GM18511 (cell line): ENCODE measurements around the gene GPR31.
A peak's percentile ranks its signal among the peaks of the same experiment; 100 is the strongest.
"Not testable (repeated sequence)": the region's sequence is repeated elsewhere in the genome, so short reads cannot be mapped to it uniquely, and the experiment has no call there.

ENCODE experiments used
- ATAC-seq: cut with Tn5 transposase; IDR thresholded peaks from one replicate; pipeline ENCODE4 v1.9.1; 2021; ENCODE audit warnings: mild to moderate bottlenecking, moderate library complexity; ENCODE audit not compliant: unreplicated experiment

The GPR31 gene

GRCh38 chr6:167167699-167168098, 9.9 kb upstream of the GPR31 start:
- not testable (repeated sequence) for ATAC-seq

GRCh38 chr6:167165858-167166471, 8.2 kb upstream of the GPR31 start:
- no peak for ATAC-seq

GRCh38 chr6:167164261-167164660, 6.5 kb upstream of the GPR31 start:
- ATAC-seq: no peak

GRCh38 chr6:167163476-167164011, 5.8 kb upstream of the GPR31 start:
- ATAC-seq: no peak

GRCh38 chr6:167162591-167162990, 4.8 kb upstream of the GPR31 start:
- no peak for ATAC-seq

- ATAC-seq: no peak
These were observed 4.2 kb upstream of the GPR31 start for GRCh38 chr6:167161851-167162467.

GRCh38 chr6:167157414-167157813, 366 bp downstream of the GPR31 start:
- no peak for ATAC-seq

GRCh38 chr6:167154895-167155294, 2.9 kb downstream of the GPR31 start:
- no peak for ATAC-seq

GRCh38 chr6:167154291-167154690, 3.5 kb downstream of the GPR31 start:
- no peak for ATAC-seq

- ATAC-seq: peak; percentile 67
These were observed 4.2 kb downstream of the GPR31 start for GRCh38 chr6:167153521-167153959.

- ATAC-seq: peak; percentile 58
These were observed 4.9 kb downstream of the GPR31 start for GRCh38 chr6:167152862-167153261.

GRCh38 chr6:167151648-167152047, 6.1 kb downstream of the GPR31 start:
- ATAC-seq: no peak

- peak; percentile 63 for ATAC-seq
These were observed 6.7 kb downstream of the GPR31 start for GRCh38 chr6:167150941-167151549.

- no peak for ATAC-seq
These were observed 8.8 kb downstream of the GPR31 start for GRCh38 chr6:167148997-167149396.

- ATAC-seq: no peak
These were observed 9.8 kb downstream of the GPR31 start for GRCh38 chr6:167148021-167148420.

- ATAC-seq: no peak
These were observed 10.8 kb downstream of the GPR31 start for GRCh38 chr6:167146977-167147376.

GRCh38 chr6:167146135-167146534, 11.6 kb downstream of the GPR31 start:
- no peak for ATAC-seq

GRCh38 chr6:167145461-167145860, 12.3 kb downstream of the GPR31 start:
- ATAC-seq: no peak

GRCh38 chr6:167143041-167143440, 14.7 kb downstream of the GPR31 start:
- no peak for ATAC-seq

- ATAC-seq: no peak
These were observed 15.4 kb downstream of the GPR31 start for GRCh38 chr6:167142433-167142761.

GRCh38 chr6:167141667-167142432, 15.9 kb downstream of the GPR31 start:
- ATAC-seq: peak; percentile 75
